DOHH2 (cell line): ENCODE data around the gene NID1.

Experiments
- CTCF ChIP-seq: fragments of 200-600 bp; sonication (generic); IDR thresholded peaks from one replicate; pipeline ENCODE4 v1.5.1; 2014; ENCODE audit warnings: antibody characterized with exemption, mild to moderate bottlenecking, low read depth, low read length; ENCODE audit not compliant: poor library complexity, severe bottlenecking
- EZH2phosphoT487 ChIP-seq: fragments of 200-600 bp; sonication (generic); IDR thresholded peaks from 2 replicates; pipeline ENCODE4 v1.6.1; 2017; ENCODE audit warnings: borderline replicate concordance, mild to moderate bottlenecking, antibody characterized with exemption, low read length, moderate library complexity, mixed read lengths

- TF ChIP-seq EZH2phosphoT487 (no peak), CTCF (no peak)
Observed at GRCh38 chr1:236020359-236021219, 44.3 kb downstream of the NID1 start.
